PC-3 (cell line): Measurements from ENCODE around the gene ADH7. TPM values are rescaled to one million over a fixed set of nuclear protein-coding genes. Genes with fewer than 3 reads are reported as not detected.

ENCODE experiments used
- ATAC-seq: fragments of 200-7000 bp; cut with Tn5 transposase; 2 replicates; pipeline ENCODE4 v1.9.1; 2020; ENCODE audit warnings: mild to moderate bottlenecking, moderate library complexity
- BruUV-seq: library from RNA; stranded (reverse); fragments of 400-500 nt; replicated peaks from 2 replicates; lab custom pipeline; 2021; lab: Mats Ljungman, UMichigan
- CTCF ChIA-PET: fragments of 300-600 bp; sonication (Branson Sonifier 250); formaldehyde crosslinking; loops from one replicate; lab custom pipeline; 2022; ENCODE audit warnings: antibody characterized with exemption; lab: Charles Lee
- POLR2A ChIA-PET: fragments of 300-600 bp; sonication (Branson Sonifier 250); formaldehyde crosslinking; loops from one replicate; lab custom pipeline; 2022; ENCODE audit warnings: antibody characterized with exemption; ENCODE audit not compliant: unreplicated experiment; lab: Charles Lee
- DNase-seq: peaks from one replicate; pipeline ENCODE4 v3.0.0-alpha.2; 2015
- H2AFZ ChIP-seq: fragments of 300-600 bp; sonication (generic); 2 replicates; pipeline ENCODE4 v1.6.0; 2016; ENCODE audit warnings: antibody characterized with exemption, low read length
- H3F3A ChIP-seq: fragments of 300-600 bp; sonication (generic); one replicate; pipeline ENCODE4 v1.6.0; 2017; ENCODE audit warnings: antibody characterized with exemption, low read length, control low read depth, mild to moderate bottlenecking; ENCODE audit not compliant: unreplicated experiment
- H3K27ac ChIP-seq: fragments of 300-600 bp; sonication (generic); 2 replicates; pipeline ENCODE4 v1.5.1; 2016; ENCODE audit warnings: mild to moderate bottlenecking, low read length
- H3K27me3 ChIP-seq: fragments of 300-600 bp; sonication (generic); 2 replicates; pipeline ENCODE4 v1.6.1; 2016; ENCODE audit warnings: low read length, mixed read lengths
- H3K36me3 ChIP-seq: fragments of 300-600 bp; sonication (generic); 2 replicates; pipeline ENCODE4 v1.6.1; 2016; ENCODE audit warnings: low read depth, mixed run types, low read length, mixed read lengths
- H3K4me1 ChIP-seq: fragments of 300-600 bp; sonication (generic); 2 replicates; pipeline ENCODE4 v1.5.1; 2016; ENCODE audit warnings: low read length; ENCODE audit not compliant: insufficient read depth
- H3K4me2 ChIP-seq: fragments of 300-600 bp; sonication (generic); 2 replicates; pipeline ENCODE4 v1.6.0; 2016; ENCODE audit warnings: low read length
- H3K4me3 ChIP-seq: fragments of 300-600 bp; sonication (generic); 2 replicates; pipeline ENCODE4 v1.5.1; 2016; ENCODE audit warnings: mild to moderate bottlenecking, low read length, mixed read lengths
- H3K79me2 ChIP-seq: fragments of 300-600 bp; sonication (generic); 2 replicates; pipeline ENCODE4 v1.6.1; 2017; ENCODE audit warnings: low read length, mixed read lengths
- H3K9ac ChIP-seq: fragments of 300-600 bp; sonication (generic); 2 replicates; pipeline ENCODE4 v1.6.0; 2016; ENCODE audit warnings: mild to moderate bottlenecking, low read length
- H3K9me2 ChIP-seq: fragments of 300-600 bp; sonication (generic); replicated peaks from 2 replicates; pipeline ENCODE4 v1.6.1; 2016; ENCODE audit warnings: mixed run types, low read length, mixed read lengths
- H3K9me3 ChIP-seq: fragments of 300-600 bp; sonication (generic); 2 replicates; pipeline ENCODE4 v1.6.1; 2016; ENCODE audit warnings: low read length, mixed read lengths
- H4K20me1 ChIP-seq: fragments of 300-600 bp; sonication (generic); 2 replicates; pipeline ENCODE4 v1.6.1; 2016; ENCODE audit warnings: low read length, mixed read lengths
- EZH2 ChIP-seq: fragments of 300-600 bp; sonication (generic); IDR thresholded peaks from one replicate; pipeline ENCODE4 v1.6.1; 2017; ENCODE audit warnings: antibody characterized with exemption, mild to moderate bottlenecking, low read length; ENCODE audit not compliant: unreplicated experiment
- EZH2phosphoT487 ChIP-seq: fragments of 300-600 bp; sonication (generic); IDR thresholded peaks from 2 replicates; pipeline ENCODE4 v1.6.1; 2018; ENCODE audit warnings: mild to moderate bottlenecking, antibody characterized with exemption, low read length, borderline replicate concordance
- intact Hi-C: fragments of 100-400 bp; cut with micrococcal nuclease; formaldehyde crosslinking; loops from 2 replicates; pipeline ENCODE4 v1.9.0; 2023
- total RNA-seq: library from RNA; depleted of rRNA; stranded (reverse); fragments of >200 nt; gene quantifications from 2 replicates; pipeline ENCODE4 v1.2.3, GENCODE V29; 2014
- TF ChIP-seq, protein P1 (sequence below): fragments of 300-600 bp; sonication (generic); conservative IDR thresholded peaks from 2 replicates; pipeline ENCODE4 v1.5.1; 2017; ENCODE audit warnings: antibody characterized with exemption, low read depth, mild to moderate bottlenecking, low read length

ADH7 gene
- total RNA-seq, 1 experiment from 2014 or later = not detected

DNA sequence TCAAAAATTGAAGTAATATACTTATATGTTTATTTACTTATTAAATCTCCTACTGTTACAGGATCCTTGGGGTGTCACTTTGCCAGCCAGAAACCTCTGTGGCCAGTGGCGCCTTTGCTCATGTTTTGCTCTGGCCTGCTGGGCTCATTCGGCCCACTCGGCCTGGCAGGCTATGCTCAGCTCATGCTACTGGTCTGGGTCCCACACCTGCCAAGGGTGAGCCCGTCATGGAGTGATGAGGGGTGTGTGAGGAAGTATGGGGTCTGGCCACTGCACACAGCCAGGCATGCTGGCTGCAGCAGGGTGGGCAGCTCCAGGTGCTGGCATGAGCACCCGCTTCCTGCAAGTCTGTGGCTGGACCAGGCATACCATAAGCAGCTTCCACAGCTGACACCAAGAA is 25.1 kb downstream of the ADH7 start:
- Histone ChIP-seq H3K36me3 (no peaks in the 10 kb centered on the region), H3K27me3 (no peaks in the 10 kb centered on the region), H3K4me2 (no peak overlapping the region), H3K4me1 (peaks cover 18% of the 10 kb centered on the region), H3K9ac (no peak overlapping the region), H3K9me2 (no peaks in the 10 kb centered on the region), H2AFZ (no peak overlapping the region), H3K4me3 (no peak overlapping the region), H3F3A (no peaks in the 10 kb centered on the region), H4K20me1 (no peaks in the 10 kb centered on the region), H3K27ac (no peak overlapping the region), H3K79me2 (no peaks in the 10 kb centered on the region), H3K9me3 (no peaks in the 10 kb centered on the region)
- no TSS peak for BruUV-seq
- ChIA-PET CTCF (no interaction called here), POLR2A (no interaction called here)
- DNase-seq (no peak), ATAC-seq (no peak)
- TF ChIP-seq, protein P1, sequence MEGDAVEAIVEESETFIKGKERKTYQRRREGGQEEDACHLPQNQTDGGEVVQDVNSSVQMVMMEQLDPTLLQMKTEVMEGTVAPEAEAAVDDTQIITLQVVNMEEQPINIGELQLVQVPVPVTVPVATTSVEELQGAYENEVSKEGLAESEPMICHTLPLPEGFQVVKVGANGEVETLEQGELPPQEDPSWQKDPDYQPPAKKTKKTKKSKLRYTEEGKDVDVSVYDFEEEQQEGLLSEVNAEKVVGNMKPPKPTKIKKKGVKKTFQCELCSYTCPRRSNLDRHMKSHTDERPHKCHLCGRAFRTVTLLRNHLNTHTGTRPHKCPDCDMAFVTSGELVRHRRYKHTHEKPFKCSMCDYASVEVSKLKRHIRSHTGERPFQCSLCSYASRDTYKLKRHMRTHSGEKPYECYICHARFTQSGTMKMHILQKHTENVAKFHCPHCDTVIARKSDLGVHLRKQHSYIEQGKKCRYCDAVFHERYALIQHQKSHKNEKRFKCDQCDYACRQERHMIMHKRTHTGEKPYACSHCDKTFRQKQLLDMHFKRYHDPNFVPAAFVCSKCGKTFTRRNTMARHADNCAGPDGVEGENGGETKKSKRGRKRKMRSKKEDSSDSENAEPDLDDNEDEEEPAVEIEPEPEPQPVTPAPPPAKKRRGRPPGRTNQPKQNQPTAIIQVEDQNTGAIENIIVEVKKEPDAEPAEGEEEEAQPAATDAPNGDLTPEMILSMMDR = no peak
- no peak for TF ChIP-seq EZH2
- no peak for TF ChIP-seq EZH2phosphoT487
- intact Hi-C loops = no loop called here

DNA sequence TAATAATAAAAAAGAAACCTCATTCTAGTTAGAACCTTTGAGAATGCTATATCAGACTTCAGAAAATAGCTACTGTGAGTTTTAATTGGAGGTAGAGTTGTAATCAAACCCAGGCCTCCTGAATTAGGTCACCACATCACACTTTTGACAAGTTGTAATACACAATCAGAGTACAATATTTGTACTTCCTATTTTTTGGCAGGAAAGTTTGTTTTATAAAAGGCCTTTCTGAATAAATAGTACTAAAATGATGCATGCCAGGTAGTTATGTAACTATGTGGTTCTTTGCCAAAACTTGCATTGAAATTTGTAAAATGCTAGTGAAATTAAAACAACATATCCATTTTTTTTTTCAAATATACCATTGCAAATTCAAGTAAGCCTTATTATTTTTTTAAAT is 26.8 kb downstream of the ADH7 start:
- H3F3A ChIP-seq = no peaks in the 10 kb centered on the region
- CTCF ChIA-PET = no interaction called here
- H3K27ac ChIP-seq = no peak overlapping the region
- H3K4me3 ChIP-seq = no peak overlapping the region
- H3K9ac ChIP-seq = no peak overlapping the region
- H4K20me1 ChIP-seq = no peaks in the 10 kb centered on the region
- no peak overlapping the region for H2AFZ ChIP-seq
- H3K4me1 ChIP-seq = peaks cover 17% of the 10 kb centered on the region
- H3K79me2 ChIP-seq = no peaks in the 10 kb centered on the region
- intact Hi-C loops = no loop called here
- H3K4me2 ChIP-seq = no peak overlapping the region
- no TSS peak for BruUV-seq
- H3K9me2 ChIP-seq = no peaks in the 10 kb centered on the region
- no peaks in the 10 kb centered on the region for H3K27me3 ChIP-seq
- no peaks in the 10 kb centered on the region for H3K9me3 ChIP-seq
- POLR2A ChIA-PET = no interaction called here
- ATAC-seq = no peak
- DNase-seq = no peak
- no peaks in the 10 kb centered on the region for H3K36me3 ChIP-seq
- TF ChIP-seq EZH2 (no peak), EZH2phosphoT487 (no peak)
- TF ChIP-seq, protein P1 = no peak

DNA sequence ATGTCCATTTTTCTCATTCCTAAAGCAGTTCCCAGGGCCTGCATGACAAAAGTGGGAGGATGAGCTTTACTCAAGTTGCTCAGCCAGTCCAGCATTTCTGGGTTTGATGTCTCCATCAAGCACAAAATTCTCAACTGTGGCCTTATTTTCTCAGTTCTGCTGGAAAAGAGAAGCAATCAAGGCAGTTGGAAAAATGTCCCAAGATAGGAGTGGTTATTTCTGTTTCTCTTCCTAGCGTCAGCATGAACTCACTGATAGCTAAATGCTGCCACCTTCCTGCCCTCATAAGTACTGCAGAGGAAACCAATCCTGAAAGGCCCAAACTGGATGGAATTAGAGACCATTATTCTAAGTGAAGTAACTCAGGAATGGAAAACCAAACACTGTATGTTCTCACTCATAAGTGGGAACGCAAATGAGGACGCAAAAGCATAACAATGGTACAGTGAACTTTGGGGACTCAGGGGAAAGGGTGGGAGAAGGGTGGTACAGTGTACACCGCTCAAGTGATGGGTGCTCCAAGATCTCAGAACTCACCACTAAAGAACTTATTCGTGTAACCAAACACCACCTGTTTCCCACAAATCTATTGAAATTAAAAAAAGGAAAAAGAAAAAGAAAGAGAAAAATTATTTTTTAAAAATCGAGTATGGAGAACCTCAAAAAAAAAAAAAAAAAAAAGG is 29.6 kb downstream of the ADH7 start:
- Histone ChIP-seq H3K9me2 (no peaks in the 10 kb centered on the region), H3K4me1 (peaks cover 17% of the 10 kb centered on the region), H3K9me3 (no peaks in the 10 kb centered on the region), H3K4me3 (no peak overlapping the region), H3K4me2 (peak overlapping the region; percentile 68; the same call in 1 of the 2 replicates), H2AFZ (no peak overlapping the region), H4K20me1 (no peaks in the 10 kb centered on the region), H3K27ac (peak overlapping the region; percentile 69; the same call in 1 of the 2 replicates), H3K27me3 (no peaks in the 10 kb centered on the region), H3K36me3 (no peaks in the 10 kb centered on the region), H3K9ac (no peak overlapping the region), H3F3A (no peaks in the 10 kb centered on the region), H3K79me2 (no peaks in the 10 kb centered on the region)
- TF ChIP-seq, protein P1 = peak; percentile 85
- TF ChIP-seq EZH2phosphoT487 (no peak), EZH2 (no peak)
- ChIA-PET CTCF (interaction anchor here (1.0 kb wide), 1 partner anchor 410 kb away, joined by 4 read pairs; the partner anchor contains the start of gene METAP1), POLR2A (no interaction called here)
- intact Hi-C loops = loop anchor here (1.0 kb wide), 4 partner anchors 58 to 410 kb away; partner anchors contain the start of gene METAP1
- BruUV-seq = no TSS peak
- ATAC-seq (peak; percentile 61), DNase-seq (peak; percentile 83)
